Transverse colon (tissue), 4 donors: Measurements from ENCODE around the gene MINDY1. TPM values are rescaled to one million over a fixed set of nuclear protein-coding genes. Genes with fewer than 3 reads are reported as not detected.

Experiments used
- DNase-seq: peaks from one replicate; pipeline ENCODE4 v3.0.0-alpha.2; 2019
- H3K27ac ChIP-seq, 4 donors: fragments of 200-600 bp; sonication (generic); 2 replicates each; pipeline ENCODE4 v1.5.1; 2016 to 2018; ENCODE audit warnings: inconsistent platforms in 4 of 4
- H3K27me3 ChIP-seq: fragments of 200-600 bp; sonication (generic); 2 replicates; pipeline ENCODE4 v1.5.1; 2017; ENCODE audit warnings: inconsistent platforms
- H3K36me3 ChIP-seq, 4 donors: fragments of 200-600 bp; sonication (generic); 2 replicates each; pipeline ENCODE4 v1.5.1; 2017 to 2019; ENCODE audit warnings: inconsistent platforms in 4 of 4
- H3K4me1 ChIP-seq, 4 donors: fragments of 200-600 bp; sonication (generic); 2 replicates each; pipeline ENCODE4 v1.5.1; 2017 to 2020; ENCODE audit warnings: inconsistent platforms in 4 of 4
- H3K4me3 ChIP-seq, 4 donors: fragments of 200-600 bp; sonication (generic); 1 replicate in 1 of 4; 2 replicates in 3 of 4; pipeline versions ENCODE4 v1.5.1 to v1.6.1; 2017 to 2019; ENCODE audit warnings: inconsistent platforms in 4 of 4
- H3K9me3 ChIP-seq, 2 donors: fragments of 200-600 bp; sonication (generic); 2 replicates each; pipeline ENCODE4 v1.5.1; 2017 to 2019; ENCODE audit warnings: inconsistent platforms in 2 of 2
- CTCF ChIP-seq, 5 experiments: fragments of 200-600 bp in 3 of 5; fragments of 450-650 bp in 2 of 5; sonication (generic) in 3 of 5; IDR thresholded peaks; 1 replicate in 2 of 5; 2 replicates in 3 of 5; pipeline ENCODE4 v1.5.1; 2016 to 2017; ENCODE audit warnings: antibody characterized with exemption in 5 of 5, inconsistent platforms in 3 of 5, mild to moderate bottlenecking in 2 of 5, moderate library complexity in 1 of 5
- EP300 ChIP-seq: sonication (generic); formaldehyde crosslinking; IDR thresholded peaks from one replicate; pipeline ENCODE4 v1.6.1; 2017; ENCODE audit warnings: antibody characterized with exemption, low read depth
- POLR2A ChIP-seq: fragments of 450-650 bp; IDR thresholded peaks from one replicate; pipeline ENCODE4 v1.6.1; 2016; ENCODE audit warnings: antibody characterized with exemption, mild to moderate bottlenecking, moderate library complexity
- POLR2AphosphoS5 ChIP-seq, 3 donors: sonication (generic); formaldehyde crosslinking; IDR thresholded peaks; one replicate each; pipeline ENCODE4 v1.6.1; 2016; ENCODE audit warnings: antibody characterized with exemption in 3 of 3
- WGBS, 2 donors: methylation state at CpG; one replicate each; pipeline ENCODE4 v1.1.5; 2018; ENCODE audit warnings: low coverage in 1 of 2; 5-methylcytosine and 5-hydroxymethylcytosine counted together
- in situ Hi-C, 4 donors: fragments of 200-750 bp; cut with MboI; loops; one replicate each; pipeline versions ENCODE4 v1.15.0 to v1.15.1; 2017; ENCODE audit warnings: low sequenced_read_pairs in 3 of 4, low pct_ligation_motif_present in 1 of 4, low pct_unique_long_range_greater_than_20kb in 1 of 4
- intact Hi-C: fragments of 100-400 bp; cut with DNase I; formaldehyde crosslinking; loops from one replicate; pipeline ENCODE4 v1.15.1; 2023; ENCODE audit warnings: low total_unique reads
- total RNA-seq, 4 donors: library from RNA; depleted of rRNA; stranded (reverse); fragments of >200 nt; gene quantifications; one replicate each; pipeline ENCODE4 v1.1.0, GENCODE V29; 2016

Gene MINDY1
- total RNA-seq, 4 donors from 2014 or later: 27.7 to 66.2 (median 54.8) TPM

- H3K27me3 ChIP-seq: no peaks in the 10 kb centered on the region
- in situ Hi-C loops: loop anchor here in 2 of 4 donors (10.0 to 25.0 kb wide), 2 partner anchors 128 to 136 kb away; partner anchors contain the start of genes TNFAIP8L2 (in 2 of the 2), LYSMD1 (in 1 of the 2) and SCNM1 (in 1 of the 2)
- no peak for DNase-seq
- H3K4me1 ChIP-seq: peaks cover 0 to 8% (median 0%) of the 10 kb centered on the region in 4 donors
- no peak overlapping the region for H3K27ac ChIP-seq
- intact Hi-C loops: no loop called here
- peaks cover 0 to 28% (median 13%) of the 10 kb centered on the region in 4 donors for H3K36me3 ChIP-seq
- TF ChIP-seq POLR2A: no peak
- TF ChIP-seq CTCF (IDR thresholded peaks at IDR 0.05): no peak
- no peak for TF ChIP-seq POLR2AphosphoS5 (IDR thresholded peaks at IDR 0.05)
- TF ChIP-seq EP300: no peak
- no peaks in the 10 kb centered on the region for H3K9me3 ChIP-seq
- no peak overlapping the region for H3K4me3 ChIP-seq
Observed at GRCh38 chr1:151026460-151026859, 19.8 kb upstream of the MINDY1 start.

- Histone ChIP-seq H3K27me3 (no peaks in the 10 kb centered on the region), H3K9me3 (no peaks in the 10 kb centered on the region), H3K27ac (peak overlapping the region in 2 of 4 donors; percentile 13 to 52), H3K4me1 (peaks cover 0 to 8% (median 0%) of the 10 kb centered on the region in 4 donors), H3K4me3 (no peak overlapping the region), H3K36me3 (peaks cover 0 to 37% (median 15%) of the 10 kb centered on the region in 4 donors)
- intact Hi-C loops (no loop called here), in situ Hi-C loops (loop anchor here in 2 of 4 donors (10.0 to 25.0 kb wide), 2 partner anchors 130 to 138 kb away; partner anchors contain the start of genes TNFAIP8L2 (in 2 of the 2), LYSMD1 (in 1 of the 2) and SCNM1 (in 1 of the 2))
- WGBS, 2 donors: 39% methylated on average over 6 of the region's 6 CpGs; no CpG with 5 or more reads in 1 of the 2 donors
- TF ChIP-seq EP300 (no peak), CTCF (IDR thresholded peaks at IDR 0.05) (peak; percentile 70 to 75 (median 72)), POLR2AphosphoS5 (IDR thresholded peaks at IDR 0.05) (no peak)
- DNase-seq: peak; percentile 85
Observed at GRCh38 chr1:151024540-151025146, 17.9 kb upstream of the MINDY1 start.

- in situ Hi-C loops: loop anchor here in 1 of 4 donors (10.0 kb wide), 1 partner anchor 141 kb away; the partner anchor contains the start of gene TNFAIP8L2
- H3K4me3 ChIP-seq: no peak overlapping the region
- intact Hi-C loops: no loop called here
- DNase-seq: no peak
- TF ChIP-seq EP300: no peak
- TF ChIP-seq POLR2A: no peak
- TF ChIP-seq POLR2AphosphoS5 (IDR thresholded peaks at IDR 0.05): no peak
- no peak for TF ChIP-seq CTCF (IDR thresholded peaks at IDR 0.05)
- H3K27ac ChIP-seq: peak overlapping the region; percentile 65 to 80 (median 77)
- H3K27me3 ChIP-seq: no peaks in the 10 kb centered on the region
- H3K9me3 ChIP-seq: no peaks in the 10 kb centered on the region
- H3K36me3 ChIP-seq: no peaks in the 10 kb centered on the region
- 37% methylated on average over 2 of the region's 2 CpGs; no CpG with 5 or more reads in 1 of the 2 donors for WGBS, 2 donors
- H3K4me1 ChIP-seq: peaks cover 19 to 65% (median 35%) of the 10 kb centered on the region in 4 donors
Observed at GRCh38 chr1:151013518-151013917, 6.8 kb upstream of the MINDY1 start.

- intact Hi-C loops: no loop called here
- peak; percentile 59 for DNase-seq
- Histone ChIP-seq H3K9me3 (no peaks in the 10 kb centered on the region), H3K27me3 (no peaks in the 10 kb centered on the region), H3K27ac (peak overlapping the region; percentile 65 to 80 (median 77)), H3K36me3 (no peaks in the 10 kb centered on the region), H3K4me1 (peaks cover 20 to 68% (median 37%) of the 10 kb centered on the region in 4 donors), H3K4me3 (no peak overlapping the region)
- TF ChIP-seq CTCF (IDR thresholded peaks at IDR 0.05) (no peak), POLR2AphosphoS5 (IDR thresholded peaks at IDR 0.05) (peak in 2 of 3 donors; percentile 17 to 31), EP300 (no peak), POLR2A (no peak)
- in situ Hi-C loops: loop anchor here in 1 of 4 donors (10.0 kb wide), 1 partner anchor 142 kb away; the partner anchor contains the start of gene TNFAIP8L2
- WGBS, 2 donors: 64 to 90% methylated on average over 6 to 14 of the region's 14 CpGs
Observed at GRCh38 chr1:151012684-151013471, 6.2 kb upstream of the MINDY1 start.
